ENCODE results near the gene CHCHD5. TPM values are rescaled to one million over a fixed set of nuclear protein-coding genes. Genes with fewer than 3 reads are reported as not detected.
A peak's percentile ranks its signal among the peaks of the same experiment; 100 is the strongest.

Gene CHCHD5
- polyA plus RNA-seq, 3 donors = 37.1 to 77.3 (median 56.2) TPM

GRCh38 chr2:112625474-112626114 is 41.2 kb downstream of the CHCHD5 start:
- Histone ChIP-seq H3K4me2 (replicated peaks; ENCODE audit: extremely low read depth, low read length, poor library complexity, severe bottlenecking) (no peak overlapping the region), H3K4me1 (ENCODE audit: control insufficient read depth in 1 of 2, insufficient read depth in 2 of 2, low read length in 2 of 2) (peaks cover 68 to 80% of the 10 kb centered on the region in 2 donors), H3K36me3 (replicated peaks in 1 of 2; ENCODE audit: control insufficient read depth in 1 of 2, insufficient read depth in 2 of 2, low read length in 2 of 2) (no peaks in the 10 kb centered on the region), H3K9me3 (replicated peaks in 1 of 2; ENCODE audit: control insufficient read depth in 1 of 2, insufficient read depth in 1 of 2, low read length in 2 of 2) (no peaks in the 10 kb centered on the region), H3K27me3 (ENCODE audit: control insufficient read depth in 2 of 2, insufficient read depth in 2 of 2, low read length in 2 of 2) (no peaks in the 10 kb centered on the region), H3K4me3 (replicated peaks in 1 of 3; ENCODE audit: low read depth in 2 of 3, low read length in 3 of 3) (peak overlapping the region in 1 of 3 experiments; percentile 1), H3K27ac (ENCODE audit: low read depth in 1 of 2, low read length in 2 of 2) (peak overlapping the region; percentile 70 to 89), H2AFZ (ENCODE audit: insufficient read depth, low read depth, low read length, poor library complexity, severe bottlenecking) (no peak overlapping the region), H3K9ac (ENCODE audit: insufficient read depth, low read length, poor library complexity, severe bottlenecking) (no peak overlapping the region), H4K20me1 (ENCODE audit: insufficient read depth, low read length) (no peaks in the 10 kb centered on the region), H3K79me2 (ENCODE audit: insufficient read depth, low read length) (no peaks in the 10 kb centered on the region)
- no peaks in the 10 kb centered on the region for H3K9me3 Mint-ChIP-seq
- H3K4me1 Mint-ChIP-seq = peaks cover 76% of the 10 kb centered on the region
- H3K4me3 Mint-ChIP-seq = no peak overlapping the region
- intact Hi-C loops (cut with micrococcal nuclease) = loop anchor here (2.0 to 5.0 kb wide), 2 partner anchors 19 to 62 kb away; partner anchors contain the start of gene SLC20A1 (in 1 of the 2)
- WGBS (ENCODE audit: insufficient coverage) = 45% methylated on average over 2 of the region's 7 CpGs
- peak overlapping the region; percentile 79 to 94 (median 90) for H3K27ac Mint-ChIP-seq
- no peaks in the 10 kb centered on the region for H3K36me3 Mint-ChIP-seq
- no peak for TF ChIP-seq CTCF (IDR thresholded peaks at IDR 0.05)
- no peak for DNase-seq
- peaks cover 0 to 1% (median 0%) of the 10 kb centered on the region in 3 donors for H3K27me3 Mint-ChIP-seq (ENCODE audit: low read depth in 3 of 3)

GRCh38 chr2:112626604-112627059 is 42.2 kb downstream of the CHCHD5 start:
- TF ChIP-seq CTCF (IDR thresholded peaks at IDR 0.05) = peak; percentile 85
- Mint-ChIP-seq H3K9me3 (no peaks in the 10 kb centered on the region), H3K27me3 (ENCODE audit: low read depth in 3 of 3) (peaks cover 0 to 1% (median 0%) of the 10 kb centered on the region in 3 donors), H3K27ac (peak overlapping the region; percentile 79 to 96 (median 90)), H3K36me3 (no peaks in the 10 kb centered on the region), H3K4me3 (peak overlapping the region; percentile 59 to 71), H3K4me1 (peaks cover 83% of the 10 kb centered on the region)
- Histone ChIP-seq H3K9ac (ENCODE audit: insufficient read depth, low read length, poor library complexity, severe bottlenecking) (peak overlapping the region; percentile 51), H2AFZ (ENCODE audit: insufficient read depth, low read depth, low read length, poor library complexity, severe bottlenecking) (peak overlapping the region; percentile 68), H3K4me3 (replicated peaks in 1 of 3; ENCODE audit: low read depth in 2 of 3, low read length in 3 of 3) (peak overlapping the region in 1 of 3 experiments; percentile 62), H3K27ac (ENCODE audit: low read depth in 1 of 2, low read length in 2 of 2) (peak overlapping the region; percentile 70 to 89), H3K27me3 (ENCODE audit: control insufficient read depth in 2 of 2, insufficient read depth in 2 of 2, low read length in 2 of 2) (no peaks in the 10 kb centered on the region), H3K36me3 (replicated peaks in 1 of 2; ENCODE audit: control insufficient read depth in 1 of 2, insufficient read depth in 2 of 2, low read length in 2 of 2) (no peaks in the 10 kb centered on the region), H4K20me1 (ENCODE audit: insufficient read depth, low read length) (no peaks in the 10 kb centered on the region), H3K4me2 (replicated peaks; ENCODE audit: extremely low read depth, low read length, poor library complexity, severe bottlenecking) (peak overlapping the region; percentile 79), H3K9me3 (replicated peaks in 1 of 2; ENCODE audit: control insufficient read depth in 1 of 2, insufficient read depth in 1 of 2, low read length in 2 of 2) (no peaks in the 10 kb centered on the region), H3K79me2 (ENCODE audit: insufficient read depth, low read length) (no peaks in the 10 kb centered on the region), H3K4me1 (ENCODE audit: control insufficient read depth in 1 of 2, insufficient read depth in 2 of 2, low read length in 2 of 2) (peaks cover 79 to 91% of the 10 kb centered on the region in 2 donors)
- 0% methylated on average over 6 of the region's 7 CpGs for WGBS (ENCODE audit: insufficient coverage)
- intact Hi-C loops (cut with micrococcal nuclease) = loop anchor here in 1 of 2 donors (5.0 kb wide), 1 partner anchor 61 kb away; no protein-coding TSS in a partner anchor
- peak in 2 of 3 donors; percentile 53 to 55 for DNase-seq

All from CD14-positive monocyte (primary cell).